Body of pancreas (tissue), 4 donors: ENCODE results near the gene MAN1B1.

Experiments
- CTCF ChIP-seq, 7 experiments: fragments of 450-650 bp in 4 of 7; fragments of 200-600 bp in 3 of 7; sonication (generic) in 3 of 7; IDR thresholded peaks; one replicate each; pipeline ENCODE4 v1.5.1; 2016 to 2019; ENCODE audit warnings: antibody characterized with exemption in 7 of 7
- POLR2A ChIP-seq, 3 donors: fragments of 450-650 bp; IDR thresholded peaks; one replicate each; pipeline ENCODE4 v1.6.1; 2016; ENCODE audit warnings: antibody characterized with exemption in 3 of 3, mild to moderate bottlenecking in 2 of 3

- TF ChIP-seq CTCF (IDR thresholded peaks at IDR 0.05) (no peak), POLR2A (IDR thresholded peaks at IDR 0.05) (no peak)
Measured at GRCh38 chr9:137079401-137079787, 7.4 kb upstream of the MAN1B1 start.
